AG04449 (cell line): ENCODE results near the gene TRIM63.

Experiments used
- CTCF ChIA-PET: fragments of 350-600 bp; formaldehyde crosslinking; extraction: SDS; loops from one replicate; lab custom pipeline; 2021; ENCODE audit warnings: antibody characterized with exemption; lab: Yijun Ruan, JAX
- POLR2A ChIA-PET: fragments of 400-600, 350-600 bp; formaldehyde crosslinking; extraction: SDS; loops from one replicate; lab custom pipeline; 2020; ENCODE audit warnings: antibody characterized with exemption, inconsistent platforms; lab: Yijun Ruan, JAX
- DNase-seq: peaks from one replicate; pipeline ENCODE4 v3.0.0-alpha.2; 2010; ENCODE audit warnings: low read depth, low spot score
- H3K4me3 ChIP-seq: 2 replicates; pipeline ENCODE4 v1.5.1; 2011; ENCODE audit warnings: low read depth, mild to moderate bottlenecking, control low read depth, low read length
- CTCF ChIP-seq: IDR thresholded peaks from one replicate; pipeline ENCODE4 v1.5.1; 2011; ENCODE audit warnings: mild to moderate bottlenecking, moderate library complexity, low read length, control low read depth, inconsistent platforms; ENCODE audit not compliant: insufficient read depth; ENCODE audit errors: missing control alignments

TRIM63 gene

DNA sequence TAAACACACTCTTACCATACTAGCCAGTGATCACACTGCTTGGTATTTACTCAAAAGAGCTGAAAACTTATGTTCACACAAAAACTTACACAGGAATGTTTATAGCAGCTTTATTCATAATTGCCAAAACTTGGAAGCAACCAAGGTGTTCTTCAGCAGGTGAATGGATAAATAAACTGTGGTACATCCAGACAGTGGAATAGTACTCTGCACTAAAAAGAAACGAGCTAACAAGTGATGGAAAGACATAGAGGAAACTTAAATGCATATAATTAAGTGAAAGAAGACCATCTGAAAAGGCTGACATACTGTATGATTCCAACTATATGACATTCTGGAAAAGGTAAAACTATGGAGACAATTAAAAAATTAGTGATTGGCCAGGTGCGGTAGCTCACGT, 23.5 kb upstream of the TRIM63 start:
- ChIA-PET CTCF (interaction anchor here (0.7 to 2.0 kb wide), 2 partner anchors 54 to 55 kb away, joined by 3 to 5 read pairs; no protein-coding TSS in a partner anchor), POLR2A (no interaction called here)
- TF ChIP-seq CTCF, result no peak
- DNase-seq, result no peak
- H3K4me3 ChIP-seq, result no peak overlapping the region

GRCh38 chr1:26089125-26089524, 21.7 kb upstream of the TRIM63 start:
- ChIA-PET CTCF (no interaction called here), POLR2A (no interaction called here)
- H3K4me3 ChIP-seq, result no peak overlapping the region
- DNase-seq, result no peak
- no peak for TF ChIP-seq CTCF

- TF ChIP-seq CTCF, result no peak
- DNase-seq, result no peak
- no peak overlapping the region for H3K4me3 ChIP-seq
- ChIA-PET CTCF (interaction anchor here (1.0 to 3.8 kb wide), 4 partner anchors 16 to 60 kb away, joined by 4 to 10 read pairs (median 7); no protein-coding TSS in a partner anchor), POLR2A (no interaction called here)
Observed at GRCh38 chr1:26084844-26085243, 17.4 kb upstream of the TRIM63 start.

DNA sequence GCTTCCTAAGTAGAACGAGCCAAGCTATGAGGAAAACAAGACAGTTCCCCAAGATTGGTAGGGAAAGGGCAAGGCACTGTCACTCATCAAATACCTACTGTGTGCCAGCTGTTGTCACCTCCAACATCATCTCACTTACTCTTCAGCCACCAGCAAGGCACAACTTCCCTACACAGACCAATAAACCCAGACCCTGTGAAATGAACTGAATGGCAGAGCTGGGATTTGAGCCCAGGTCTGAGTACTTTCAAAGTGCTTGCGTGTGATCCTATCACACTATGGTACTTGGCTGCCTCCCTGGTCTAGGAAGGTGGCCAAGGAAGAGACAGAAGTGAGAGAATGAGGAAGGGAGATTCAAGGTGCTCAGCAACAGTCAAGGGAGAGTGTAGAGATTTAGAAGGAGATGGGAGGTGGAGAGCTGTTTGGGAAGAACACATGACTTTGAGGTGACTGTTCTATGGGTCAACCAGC, 16.7 kb upstream of the TRIM63 start:
- CTCF ChIA-PET, result interaction anchor here (0.7 to 2.9 kb wide), 3 partner anchors 16 to 47 kb away, joined by 3 to 7 read pairs (median 7); no protein-coding TSS in a partner anchor

GRCh38 chr1:26083208-26083607, 15.8 kb upstream of the TRIM63 start:
- no peak overlapping the region for H3K4me3 ChIP-seq
- DNase-seq, result no peak
- ChIA-PET POLR2A (interaction anchor here (0.6 kb wide), 1 partner anchor 18 kb away, joined by 3 read pairs; no protein-coding TSS in a partner anchor), CTCF (interaction anchor here (0.7 to 2.9 kb wide), 5 partner anchors 13 to 47 kb away, joined by 3 to 7 read pairs (median 3); no protein-coding TSS in a partner anchor)
- TF ChIP-seq CTCF, result no peak

More for the DNA sequence above, 16.7 kb upstream of the TRIM63 start:
- H3K4me3 ChIP-seq, result no peak overlapping the region
- DNase-seq, result no peak
- TF ChIP-seq CTCF, result no peak
- POLR2A ChIA-PET, result no interaction called here

- POLR2A ChIA-PET, result no interaction called here
- TF ChIP-seq CTCF, result no peak
- CTCF ChIA-PET, result no interaction called here
- DNase-seq, result no peak
- H3K4me3 ChIP-seq, result no peak overlapping the region
Observed at GRCh38 chr1:26082020-26082350, 14.6 kb upstream of the TRIM63 start.
